ENCODE results near the gene FRRS1L. TPM values are rescaled to one million over a fixed set of nuclear protein-coding genes. Genes with fewer than 3 reads are reported as not detected.

The FRRS1L gene
- total RNA-seq, 4 donors from 2014 or later, result 0.05 to 0.42 TPM; not detected in 2

DNA sequence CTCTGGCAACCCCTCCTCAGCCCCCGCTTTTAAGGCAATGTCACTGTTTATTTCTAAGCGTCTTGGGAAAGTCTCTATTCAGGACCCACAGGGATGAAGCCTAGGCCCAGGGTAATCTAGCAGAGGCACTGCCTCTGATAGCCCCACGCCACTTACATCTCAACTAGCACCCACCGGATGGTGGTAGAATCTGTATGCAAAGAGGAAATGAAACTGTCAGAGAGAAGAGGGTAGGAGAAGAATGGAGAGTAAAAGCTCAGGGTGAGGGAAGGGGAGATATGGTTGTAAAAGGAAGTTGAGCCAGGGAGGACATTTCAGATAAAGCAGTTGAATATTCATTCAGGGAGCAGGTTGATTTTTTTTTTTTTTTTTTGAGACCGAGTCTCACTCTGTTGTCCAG lies 3.0 kb downstream of the FRRS1L start:
- no peak for TF ChIP-seq CTCF (IDR thresholded peaks at IDR 0.05)
- no peak for TF ChIP-seq EP300 (IDR thresholded peaks at IDR 0.05)
- no peak for TF ChIP-seq POLR2A (IDR thresholded peaks at IDR 0.05)
- no peak for TF ChIP-seq POLR2AphosphoS5 (IDR thresholded peaks at IDR 0.05)
- no peak overlapping the region for H3K27ac ChIP-seq
- no peaks in the 10 kb centered on the region for H3K36me3 ChIP-seq
- H3K27me3 ChIP-seq, result peaks cover 44% of the 10 kb centered on the region
- WGBS, result 87% methylated on average over 5 of the region's 5 CpGs
- H3K4me3 ChIP-seq, result no peak overlapping the region
- DNase-seq (ENCODE audit: low spot score in 2 of 2), result no peak
- H3K9me3 ChIP-seq, result no peaks in the 10 kb centered on the region
- peaks cover 10% of the 10 kb centered on the region for H3K4me1 ChIP-seq

GRCh38 chr9:109163194-109163593 lies 3.9 kb downstream of the FRRS1L start:
- Histone ChIP-seq H3K4me1 (peaks cover 10% of the 10 kb centered on the region), H3K4me3 (no peak overlapping the region), H3K27ac (no peak overlapping the region), H3K27me3 (peaks cover 41% of the 10 kb centered on the region), H3K9me3 (no peaks in the 10 kb centered on the region), H3K36me3 (no peaks in the 10 kb centered on the region)
- no peak for DNase-seq (ENCODE audit: low spot score in 2 of 2)
- WGBS, result 100% methylated on average over 1 of the region's 1 CpG
- no peak for TF ChIP-seq CTCF (IDR thresholded peaks at IDR 0.05)
- no peak for TF ChIP-seq POLR2A (IDR thresholded peaks at IDR 0.05)
- no peak for TF ChIP-seq POLR2AphosphoS5 (IDR thresholded peaks at IDR 0.05)
- no peak for TF ChIP-seq EP300 (IDR thresholded peaks at IDR 0.05)

- H3K27ac ChIP-seq, result no peak overlapping the region
- 95% methylated on average over 3 of the region's 3 CpGs for WGBS
- no peaks in the 10 kb centered on the region for H3K9me3 ChIP-seq
- H3K27me3 ChIP-seq, result peaks cover 36% of the 10 kb centered on the region
- no peak overlapping the region for H3K4me3 ChIP-seq
- DNase-seq (ENCODE audit: low spot score in 2 of 2), result no peak
- no peaks in the 10 kb centered on the region for H3K36me3 ChIP-seq
- peaks cover 10% of the 10 kb centered on the region for H3K4me1 ChIP-seq
- TF ChIP-seq CTCF (IDR thresholded peaks at IDR 0.05), result no peak
- TF ChIP-seq EP300 (IDR thresholded peaks at IDR 0.05), result no peak
- no peak for TF ChIP-seq POLR2AphosphoS5 (IDR thresholded peaks at IDR 0.05)
- TF ChIP-seq POLR2A (IDR thresholded peaks at IDR 0.05), result no peak
Measured at GRCh38 chr9:109162677-109163076, 4.4 kb downstream of the FRRS1L start.

GRCh38 chr9:109161471-109161870 lies 5.6 kb downstream of the FRRS1L start:
- H3K27ac ChIP-seq, result no peak overlapping the region
- 87% methylated on average over 3 of the region's 3 CpGs for WGBS
- TF ChIP-seq CTCF (IDR thresholded peaks at IDR 0.05) (no peak), POLR2AphosphoS5 (IDR thresholded peaks at IDR 0.05) (no peak), POLR2A (IDR thresholded peaks at IDR 0.05) (no peak), EP300 (IDR thresholded peaks at IDR 0.05) (no peak)

DNA sequence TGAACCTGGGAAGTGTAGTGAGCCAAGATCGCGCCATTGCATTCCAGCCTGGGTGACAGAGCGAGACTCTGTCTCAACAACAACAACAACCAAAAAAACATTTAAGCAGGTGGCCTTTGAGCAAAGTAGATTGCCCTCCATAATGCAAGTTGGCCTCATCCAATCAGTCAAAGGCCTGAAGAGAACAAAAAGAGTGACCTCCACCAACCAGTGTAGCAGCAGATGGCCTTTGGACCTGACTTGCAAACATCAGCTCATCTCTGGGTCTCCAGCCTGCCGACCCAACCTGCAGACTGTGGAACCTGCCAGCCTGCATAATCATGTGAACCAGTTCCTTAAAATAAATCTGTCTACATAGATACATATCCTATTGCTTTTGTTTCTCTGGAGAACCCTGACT lies 7.5 kb downstream of the FRRS1L start:
- Histone ChIP-seq H3K9me3 (no peaks in the 10 kb centered on the region), H3K4me1 (no peaks in the 10 kb centered on the region), H3K27me3 (peaks cover 9% of the 10 kb centered on the region), H3K4me3 (no peak overlapping the region), H3K36me3 (no peaks in the 10 kb centered on the region), H3K27ac (no peak overlapping the region)
- no peak for DNase-seq (ENCODE audit: low spot score in 2 of 2)
- 94% methylated on average over 4 of the region's 4 CpGs for WGBS
- TF ChIP-seq CTCF (IDR thresholded peaks at IDR 0.05), result no peak
- no peak for TF ChIP-seq EP300 (IDR thresholded peaks at IDR 0.05)
- no peak for TF ChIP-seq POLR2AphosphoS5 (IDR thresholded peaks at IDR 0.05)
- TF ChIP-seq POLR2A (IDR thresholded peaks at IDR 0.05), result no peak

More at GRCh38 chr9:109161471-109161870, 5.6 kb downstream of the FRRS1L start:
- Histone ChIP-seq H3K27me3 (peaks cover 24% of the 10 kb centered on the region), H3K4me3 (no peak overlapping the region), H3K9me3 (no peaks in the 10 kb centered on the region), H3K4me1 (peaks cover under 1% of the 10 kb centered on the region), H3K36me3 (no peaks in the 10 kb centered on the region)
- DNase-seq (ENCODE audit: low spot score in 2 of 2), result no peak
